HG02610 (cell line): ENCODE results near the gene FAM13A.
A peak's percentile ranks its signal among the peaks of the same experiment; 100 is the strongest.
"Not testable (repeated sequence)": the region's sequence is repeated elsewhere in the genome, so short reads cannot be mapped to it uniquely, and the experiment has no call there.

ENCODE experiments used
- ATAC-seq: cut with Tn5 transposase; IDR thresholded peaks from one replicate; pipeline ENCODE4 v1.9.1; 2021; ENCODE audit warnings: mild to moderate bottlenecking, moderate library complexity; ENCODE audit not compliant: unreplicated experiment

The FAM13A gene

GRCh38 chr4:88858752-88859151, 198.2 kb downstream of the FAM13A start:
- ATAC-seq, result peak; percentile 89

GRCh38 chr4:88857588-88857987, 199.4 kb downstream of the FAM13A start:
- ATAC-seq, result no peak

- no peak for ATAC-seq
These were observed 202.5 kb downstream of the FAM13A start for GRCh38 chr4:88854481-88854880.

GRCh38 chr4:88853583-88853982, 203.4 kb downstream of the FAM13A start:
- not testable (repeated sequence) for ATAC-seq

GRCh38 chr4:88846206-88846790, 210.7 kb downstream of the FAM13A start:
- ATAC-seq, result no peak

- no peak for ATAC-seq
These were observed 213.8 kb downstream of the FAM13A start for GRCh38 chr4:88843067-88843685.

GRCh38 chr4:88841635-88842034, 215.3 kb downstream of the FAM13A start:
- ATAC-seq, result no peak

- ATAC-seq, result no peak
These were observed 220.8 kb downstream of the FAM13A start for GRCh38 chr4:88836216-88836615.

- ATAC-seq, result no peak
These were observed 226.0 kb downstream of the FAM13A start for GRCh38 chr4:88831031-88831430.

- ATAC-seq, result no peak
These were observed 226.4 kb downstream of the FAM13A start for GRCh38 chr4:88830598-88830997.

GRCh38 chr4:88828842-88829571, 228.0 kb downstream of the FAM13A start:
- ATAC-seq, result no peak

- ATAC-seq, result no peak
These were observed 229.5 kb downstream of the FAM13A start for GRCh38 chr4:88827442-88827841.

GRCh38 chr4:88826771-88827170, 230.2 kb downstream of the FAM13A start:
- ATAC-seq, result no peak

GRCh38 chr4:88825931-88826330, 231.1 kb downstream of the FAM13A start:
- no peak for ATAC-seq

- ATAC-seq, result peak; percentile 95
These were observed 233.7 kb downstream of the FAM13A start for GRCh38 chr4:88823058-88823919.

- ATAC-seq, result no peak
These were observed 234.8 kb downstream of the FAM13A start for GRCh38 chr4:88822034-88822789.

- ATAC-seq, result no peak
These were observed 235.5 kb downstream of the FAM13A start for GRCh38 chr4:88821522-88821921.

- ATAC-seq, result no peak
These were observed 236.1 kb downstream of the FAM13A start for GRCh38 chr4:88820698-88821415.

- ATAC-seq, result no peak
These were observed 236.9 kb downstream of the FAM13A start for GRCh38 chr4:88819818-88820697.
